ENCODE measurements around the gene HSPA2.

HSPA2 gene

GRCh38 chr14:64573109-64573508 is 32.6 kb downstream of the HSPA2 start:
- DNase-seq (ENCODE audit: low read depth), result no peak
- TF ChIP-seq, protein P1, sequence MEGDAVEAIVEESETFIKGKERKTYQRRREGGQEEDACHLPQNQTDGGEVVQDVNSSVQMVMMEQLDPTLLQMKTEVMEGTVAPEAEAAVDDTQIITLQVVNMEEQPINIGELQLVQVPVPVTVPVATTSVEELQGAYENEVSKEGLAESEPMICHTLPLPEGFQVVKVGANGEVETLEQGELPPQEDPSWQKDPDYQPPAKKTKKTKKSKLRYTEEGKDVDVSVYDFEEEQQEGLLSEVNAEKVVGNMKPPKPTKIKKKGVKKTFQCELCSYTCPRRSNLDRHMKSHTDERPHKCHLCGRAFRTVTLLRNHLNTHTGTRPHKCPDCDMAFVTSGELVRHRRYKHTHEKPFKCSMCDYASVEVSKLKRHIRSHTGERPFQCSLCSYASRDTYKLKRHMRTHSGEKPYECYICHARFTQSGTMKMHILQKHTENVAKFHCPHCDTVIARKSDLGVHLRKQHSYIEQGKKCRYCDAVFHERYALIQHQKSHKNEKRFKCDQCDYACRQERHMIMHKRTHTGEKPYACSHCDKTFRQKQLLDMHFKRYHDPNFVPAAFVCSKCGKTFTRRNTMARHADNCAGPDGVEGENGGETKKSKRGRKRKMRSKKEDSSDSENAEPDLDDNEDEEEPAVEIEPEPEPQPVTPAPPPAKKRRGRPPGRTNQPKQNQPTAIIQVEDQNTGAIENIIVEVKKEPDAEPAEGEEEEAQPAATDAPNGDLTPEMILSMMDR (IDR thresholded peaks at IDR 0.05; ENCODE audit: low read length, missing control alignments), result no peak
- no peak overlapping the region for H3K4me3 ChIP-seq (replicated peaks; ENCODE audit: low read depth, low read length)

GRCh38 chr14:64574371-64575107 is 34.0 kb downstream of the HSPA2 start:
- no peak for DNase-seq (ENCODE audit: low read depth)
- TF ChIP-seq, protein P1 (IDR thresholded peaks at IDR 0.05; ENCODE audit: low read length, missing control alignments), result no peak

GRCh38 chr14:64577211-64577610 is 36.7 kb downstream of the HSPA2 start:
- TF ChIP-seq, protein P1 (IDR thresholded peaks at IDR 0.05; ENCODE audit: low read length, missing control alignments), result no peak
- H3K4me3 ChIP-seq (replicated peaks; ENCODE audit: low read depth, low read length), result no peak overlapping the region
- no peak for DNase-seq (ENCODE audit: low read depth)

More at GRCh38 chr14:64574371-64575107, 34.0 kb downstream of the HSPA2 start:
- H3K4me3 ChIP-seq (replicated peaks; ENCODE audit: low read depth, low read length), result no peak overlapping the region

DNA sequence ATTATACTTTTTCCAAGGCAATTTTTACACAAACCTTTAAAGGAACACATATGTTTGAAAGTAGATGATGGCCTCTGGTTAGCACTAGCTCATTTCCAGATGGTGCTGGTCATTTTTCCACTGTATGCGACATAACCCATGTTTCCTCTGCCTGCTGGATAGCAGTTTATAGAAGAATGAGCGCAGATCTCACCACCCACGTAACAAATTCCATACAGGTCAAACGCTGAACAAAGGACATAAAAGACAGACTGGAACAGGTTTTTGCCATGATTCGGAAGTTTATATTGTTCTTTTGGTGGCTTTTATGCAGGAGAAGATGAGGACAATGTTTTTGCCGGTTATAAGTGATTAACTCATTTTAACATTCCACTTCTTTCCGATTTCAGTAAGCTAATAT is 39.9 kb downstream of the HSPA2 start:
- H3K4me3 ChIP-seq (replicated peaks; ENCODE audit: low read depth, low read length), result no peak overlapping the region
- no peak for DNase-seq (ENCODE audit: low read depth)
- TF ChIP-seq, protein P1 (IDR thresholded peaks at IDR 0.05; ENCODE audit: low read length, missing control alignments), result no peak

DNA sequence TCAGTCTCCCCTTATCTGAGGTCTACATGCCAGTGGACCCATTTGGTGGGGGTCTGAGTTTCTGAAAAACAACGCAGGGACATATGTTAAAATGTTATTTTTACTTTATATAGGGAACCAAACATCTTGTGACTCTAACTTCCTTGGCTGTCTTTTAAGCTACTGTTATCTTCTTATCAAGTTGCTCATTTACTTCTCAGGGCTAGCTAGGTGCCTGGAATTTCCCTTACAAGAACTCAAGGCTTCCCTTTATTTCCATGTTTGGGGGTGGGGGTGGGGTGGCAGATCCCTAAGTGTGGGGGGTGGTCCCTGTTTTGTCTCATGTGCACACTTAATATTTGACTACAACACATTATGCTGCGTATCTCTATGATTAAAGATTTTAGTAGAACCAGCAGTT is 40.8 kb downstream of the HSPA2 start:
- no peak overlapping the region for H3K4me3 ChIP-seq (replicated peaks; ENCODE audit: low read depth, low read length)
- DNase-seq (ENCODE audit: low read depth), result no peak
- TF ChIP-seq, protein P1 (IDR thresholded peaks at IDR 0.05; ENCODE audit: low read length, missing control alignments), result no peak

GRCh38 chr14:64581817-64582216 is 41.3 kb downstream of the HSPA2 start:
- TF ChIP-seq, protein P1 (IDR thresholded peaks at IDR 0.05; ENCODE audit: low read length, missing control alignments), result no peak
- no peak for DNase-seq (ENCODE audit: low read depth)
- no peak overlapping the region for H3K4me3 ChIP-seq (replicated peaks; ENCODE audit: low read depth, low read length)

DNA sequence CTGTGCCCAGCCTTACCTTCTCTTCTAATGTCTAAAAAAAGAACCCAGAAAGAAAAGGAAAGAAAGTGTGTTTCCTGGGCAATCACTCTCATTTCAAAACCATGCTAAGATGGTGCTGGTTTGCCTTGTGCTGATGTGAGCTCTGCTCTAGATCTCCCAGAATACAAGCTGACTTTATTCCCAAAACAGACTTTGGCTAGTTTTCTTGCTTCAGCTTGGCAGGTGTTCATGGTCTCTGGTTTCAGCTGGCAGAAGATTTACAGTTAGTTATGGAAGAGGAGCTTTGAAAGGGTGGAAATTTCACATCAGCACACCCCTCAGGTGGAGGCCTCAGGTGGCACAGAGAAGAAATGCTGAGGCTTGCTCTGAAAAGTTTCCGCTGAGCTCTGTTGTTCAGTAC is 43.6 kb downstream of the HSPA2 start:
- no peak for DNase-seq (ENCODE audit: low read depth)
- TF ChIP-seq, protein P1 (IDR thresholded peaks at IDR 0.05; ENCODE audit: low read length, missing control alignments), result no peak
- no peak overlapping the region for H3K4me3 ChIP-seq (replicated peaks; ENCODE audit: low read depth, low read length)

All from fibroblast of pulmonary artery (primary cell).